Neural progenitor cell (in vitro differentiated cells): ENCODE measurements around the gene SLC38A8. TPM values are rescaled to one million over a fixed set of nuclear protein-coding genes. Genes with fewer than 3 reads are reported as not detected.

Source experiments
- DNase-seq: peaks from one replicate; pipeline ENCODE4 v3.0.0-alpha.2; 2016; ENCODE audit warnings: low spot score
- H2AFZ ChIP-seq: fragments of 200-600 bp; sonication (generic); replicated peaks from 2 replicates; pipeline ENCODE4 v1.6.1; 2016; ENCODE audit warnings: antibody characterized with exemption
- H3F3A ChIP-seq: fragments of 200-600 bp; sonication (generic); 2 replicates; pipeline ENCODE4 v1.6.1; 2016; ENCODE audit warnings: antibody characterized with exemption, low read depth
- H3K27ac ChIP-seq: fragments of 200-600 bp; sonication (generic); 2 replicates; pipeline ENCODE4 v1.5.1; 2016; ENCODE audit warnings: mild to moderate bottlenecking
- H3K27me3 ChIP-seq: fragments of 200-600 bp; sonication (generic); 2 replicates; pipeline ENCODE4 v1.6.1; 2016; ENCODE audit warnings: mild to moderate bottlenecking, moderate library complexity
- H3K36me3 ChIP-seq: fragments of 200-600 bp; sonication (generic); 2 replicates; pipeline ENCODE4 v1.5.1; 2016
- H3K4me1 ChIP-seq: fragments of 200-600 bp; sonication (generic); 2 replicates; pipeline ENCODE4 v1.6.1; 2016; ENCODE audit warnings: mixed run types
- H3K4me2 ChIP-seq: fragments of 200-600 bp; sonication (generic); 2 replicates; pipeline ENCODE4 v1.6.1; 2016
- H3K4me3 ChIP-seq: fragments of 200-600 bp; sonication (generic); 2 replicates; pipeline ENCODE4 v1.5.1; 2016
- H3K79me2 ChIP-seq: fragments of 200-600 bp; sonication (generic); 2 replicates; pipeline ENCODE4 v1.6.1; 2016; ENCODE audit warnings: low read depth
- H3K9ac ChIP-seq: fragments of 200-600 bp; sonication (generic); 2 replicates; pipeline ENCODE4 v1.6.1; 2016
- H3K9me3 ChIP-seq: fragments of 200-600 bp; sonication (generic); 2 replicates; pipeline ENCODE4 v1.5.1; 2016; ENCODE audit warnings: low read depth
- H4K20me1 ChIP-seq: fragments of 200-600 bp; sonication (generic); 2 replicates; pipeline ENCODE4 v1.6.1; 2016; ENCODE audit warnings: low read depth
- H3K27ac Mint-ChIP-seq: 3 replicates; pipeline ENCODE4 v1.8.0; 2021; ENCODE audit warnings: mixed read lengths
- H3K27me3 Mint-ChIP-seq: 2 replicates; pipeline ENCODE4 v1.8.0; 2022; ENCODE audit warnings: low read depth, mild to moderate bottlenecking, inconsistent platforms, moderate library complexity, mixed read lengths; ENCODE audit not compliant: insufficient read depth
- H3K36me3 Mint-ChIP-seq: 3 replicates; pipeline ENCODE4 v1.8.0; 2021; ENCODE audit warnings: mixed read lengths
- H3K4me1 Mint-ChIP-seq: 3 replicates; pipeline ENCODE4 v1.8.0; 2021; ENCODE audit warnings: mixed read lengths
- H3K4me3 Mint-ChIP-seq: 3 replicates; pipeline ENCODE4 v1.8.0; 2021; ENCODE audit warnings: mild to moderate bottlenecking, moderate library complexity, mixed read lengths
- H3K9me3 Mint-ChIP-seq: 3 replicates; pipeline ENCODE4 v1.8.0; 2020; ENCODE audit warnings: mixed read lengths
- EZH2 ChIP-seq: fragments of 200-600 bp; sonication (generic); IDR thresholded peaks from 2 replicates; pipeline ENCODE4 v1.6.1; 2017; ENCODE audit warnings: antibody characterized with exemption, mild to moderate bottlenecking, moderate library complexity
- EZH2phosphoT487 ChIP-seq: fragments of 200-600 bp; sonication (generic); IDR thresholded peaks from 2 replicates; pipeline ENCODE4 v1.6.1; 2017; ENCODE audit warnings: antibody characterized with exemption
- total RNA-seq: library from RNA; depleted of rRNA; stranded (reverse); fragments of >200 nt; gene quantifications from 2 replicates; pipeline ENCODE4 v1.2.3, GENCODE V29; 2015; ENCODE audit warnings: low replicate concordance
- TF ChIP-seq, protein P1 (sequence below): fragments of 200-600 bp; sonication (generic); IDR thresholded peaks from 2 replicates; pipeline ENCODE4 v1.5.1; 2017; ENCODE audit warnings: antibody characterized with exemption, mild to moderate bottlenecking

Gene SLC38A8
- total RNA-seq, 1 donor from 2014 or later = not detected

DNA sequence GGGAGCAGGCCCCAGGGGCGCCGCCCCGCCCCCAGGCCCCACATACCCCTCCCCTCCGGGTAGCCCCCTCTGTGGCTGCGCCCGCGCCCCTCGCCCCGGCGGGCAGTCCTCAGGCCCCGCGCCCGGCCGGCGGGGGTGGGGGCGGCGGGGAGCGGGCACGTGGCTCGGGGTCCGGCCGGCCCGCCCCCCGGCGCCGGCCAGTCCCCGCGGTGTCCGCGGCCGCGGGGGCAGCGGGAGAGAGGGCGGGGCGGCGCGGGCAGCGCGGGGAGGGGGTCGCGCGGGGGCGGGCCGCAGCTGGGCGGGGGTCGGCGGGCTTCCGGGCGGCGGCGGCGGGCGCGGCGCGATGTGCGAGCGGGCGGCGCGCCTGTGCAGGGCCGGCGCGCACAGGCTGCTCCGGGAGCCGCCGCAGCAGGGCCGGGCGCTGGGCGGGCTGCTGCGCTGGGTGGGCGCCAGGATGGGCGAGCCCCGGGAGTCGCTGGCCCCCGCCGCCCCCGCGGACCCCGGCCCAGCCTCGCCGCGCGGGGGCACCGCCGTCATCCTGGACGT is 74.2 kb downstream of the SLC38A8 start:
- Histone ChIP-seq H3K4me2 (peak overlapping the region; percentile 93), H3K79me2 (peaks cover 10% of the 10 kb centered on the region), H3K36me3 (no peaks in the 10 kb centered on the region), H3K27ac (no peak overlapping the region), H3K4me3 (peak overlapping the region; percentile 64), H3F3A (peaks cover 5% of the 10 kb centered on the region), H4K20me1 (no peaks in the 10 kb centered on the region), H3K4me1 (peaks cover 21% of the 10 kb centered on the region), H2AFZ (peak overlapping the region; percentile 82), H3K9ac (no peak overlapping the region), H3K27me3 (peaks cover 8% of the 10 kb centered on the region), H3K9me3 (no peaks in the 10 kb centered on the region)
- H3K27ac Mint-ChIP-seq = no peak overlapping the region
- no peak for TF ChIP-seq EZH2
- no peak for TF ChIP-seq EZH2phosphoT487
- TF ChIP-seq, protein P1, sequence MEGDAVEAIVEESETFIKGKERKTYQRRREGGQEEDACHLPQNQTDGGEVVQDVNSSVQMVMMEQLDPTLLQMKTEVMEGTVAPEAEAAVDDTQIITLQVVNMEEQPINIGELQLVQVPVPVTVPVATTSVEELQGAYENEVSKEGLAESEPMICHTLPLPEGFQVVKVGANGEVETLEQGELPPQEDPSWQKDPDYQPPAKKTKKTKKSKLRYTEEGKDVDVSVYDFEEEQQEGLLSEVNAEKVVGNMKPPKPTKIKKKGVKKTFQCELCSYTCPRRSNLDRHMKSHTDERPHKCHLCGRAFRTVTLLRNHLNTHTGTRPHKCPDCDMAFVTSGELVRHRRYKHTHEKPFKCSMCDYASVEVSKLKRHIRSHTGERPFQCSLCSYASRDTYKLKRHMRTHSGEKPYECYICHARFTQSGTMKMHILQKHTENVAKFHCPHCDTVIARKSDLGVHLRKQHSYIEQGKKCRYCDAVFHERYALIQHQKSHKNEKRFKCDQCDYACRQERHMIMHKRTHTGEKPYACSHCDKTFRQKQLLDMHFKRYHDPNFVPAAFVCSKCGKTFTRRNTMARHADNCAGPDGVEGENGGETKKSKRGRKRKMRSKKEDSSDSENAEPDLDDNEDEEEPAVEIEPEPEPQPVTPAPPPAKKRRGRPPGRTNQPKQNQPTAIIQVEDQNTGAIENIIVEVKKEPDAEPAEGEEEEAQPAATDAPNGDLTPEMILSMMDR = no peak
- DNase-seq = peak; percentile 70
- H3K36me3 Mint-ChIP-seq = no peaks in the 10 kb centered on the region
- peak overlapping the region; percentile 85 for H3K4me3 Mint-ChIP-seq
- H3K9me3 Mint-ChIP-seq = no peaks in the 10 kb centered on the region
- H3K27me3 Mint-ChIP-seq = peaks cover 6% of the 10 kb centered on the region
- H3K4me1 Mint-ChIP-seq = peaks cover 24% of the 10 kb centered on the region

DNA sequence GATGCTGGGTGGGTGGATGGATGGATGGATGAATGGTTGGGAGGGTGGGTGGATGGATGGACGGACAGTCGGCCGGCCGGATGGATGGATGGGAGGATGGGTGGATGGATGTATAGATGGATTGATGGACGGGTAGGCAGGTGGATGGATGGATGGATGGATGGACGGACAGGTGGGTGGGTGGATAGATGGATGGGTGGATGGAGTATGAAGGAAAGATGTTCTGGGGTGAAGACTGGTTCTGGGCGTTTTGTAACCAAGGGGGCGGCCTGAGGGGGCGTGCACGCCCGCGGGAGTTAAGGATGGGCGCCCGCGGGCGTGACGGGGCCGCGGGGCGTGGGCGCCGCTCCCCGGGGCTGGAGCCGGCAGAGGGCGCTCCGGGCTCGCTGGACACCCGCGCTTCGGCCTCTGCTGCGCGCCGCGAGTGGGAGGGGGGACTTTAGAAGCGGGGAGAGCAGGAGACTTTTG is 74.7 kb downstream of the SLC38A8 start, which contains the start of gene NECAB2:
TSS of gene NECAB2 (plus strand) at position 407 of the 468 bp plus-strand sequence. CDS start 405 bp downstream, outside the sequence.
- peaks cover 5% of the 10 kb centered on the region for H3F3A ChIP-seq
- no peaks in the 10 kb centered on the region for H3K9me3 Mint-ChIP-seq
- peak within 1 kb of the TSS; percentile 93 for H3K4me3 Mint-ChIP-seq
- no peaks in the 10 kb centered on the region for H3K36me3 Mint-ChIP-seq
- DNase-seq = peak; percentile 78
- no peaks in the 10 kb centered on the region for H4K20me1 ChIP-seq
- peak within 1 kb of the TSS; percentile 64 for H3K4me3 ChIP-seq
- peak within 1 kb of the TSS; percentile 82 for H2AFZ ChIP-seq
- no peak within 1 kb of the TSS for H3K9ac ChIP-seq
- H3K36me3 ChIP-seq = no peaks in the 10 kb centered on the region
- peak within 1 kb of the TSS; percentile 93 for H3K4me2 ChIP-seq
- H3K4me1 Mint-ChIP-seq = peaks cover 24% of the 10 kb centered on the region
- no peak within 1 kb of the TSS for H3K27ac Mint-ChIP-seq
- no peaks in the 10 kb centered on the region for H3K9me3 ChIP-seq
- peaks cover 10% of the 10 kb centered on the region for H3K79me2 ChIP-seq
- H3K27me3 Mint-ChIP-seq = peaks cover 6% of the 10 kb centered on the region
- peaks cover 8% of the 10 kb centered on the region for H3K27me3 ChIP-seq
- no peak for TF ChIP-seq EZH2phosphoT487
- TF ChIP-seq, protein P1 = peak; percentile 81
- no peak for TF ChIP-seq EZH2
- no peak within 1 kb of the TSS for H3K27ac ChIP-seq
- H3K4me1 ChIP-seq = peaks cover 21% of the 10 kb centered on the region

DNA sequence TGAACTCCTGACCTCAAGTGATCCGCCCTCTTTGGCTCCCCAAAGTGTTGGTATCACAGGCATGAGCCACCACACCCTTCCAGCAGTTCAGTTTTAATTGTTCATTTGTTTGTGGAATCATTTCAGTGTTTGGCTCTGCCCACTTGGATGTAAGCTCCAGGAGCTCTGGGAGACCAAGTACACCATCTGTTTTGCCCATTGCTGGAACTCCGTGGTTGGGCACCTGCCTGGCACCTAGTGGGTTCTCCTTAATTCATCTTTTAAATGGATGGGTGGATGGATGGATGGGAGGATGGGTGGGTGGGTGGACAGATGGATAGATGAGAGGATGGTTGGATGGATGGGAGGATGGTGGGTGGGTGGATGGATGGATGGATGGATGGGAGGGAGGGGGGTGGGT is 75.5 kb downstream of the SLC38A8 start:
- Mint-ChIP-seq H3K4me1 (peaks cover 24% of the 10 kb centered on the region), H3K9me3 (no peaks in the 10 kb centered on the region)
- no peaks in the 10 kb centered on the region for H3K9me3 ChIP-seq

More for the DNA sequence above, 75.5 kb downstream of the SLC38A8 start:
- H2AFZ ChIP-seq = no peak overlapping the region
- Mint-ChIP-seq H3K4me3 (no peak overlapping the region), H3K36me3 (no peaks in the 10 kb centered on the region), H3K27ac (no peak overlapping the region), H3K27me3 (peaks cover 6% of the 10 kb centered on the region)
- TF ChIP-seq EZH2phosphoT487 = no peak
- TF ChIP-seq EZH2 = no peak
- TF ChIP-seq, protein P1 = no peak
- H3K4me2 ChIP-seq = no peak overlapping the region
- H3K36me3 ChIP-seq = no peaks in the 10 kb centered on the region
- no peaks in the 10 kb centered on the region for H4K20me1 ChIP-seq
- no peak overlapping the region for H3K27ac ChIP-seq
- DNase-seq = no peak
- H3K9ac ChIP-seq = no peak overlapping the region
- no peak overlapping the region for H3K4me3 ChIP-seq
- peaks cover 21% of the 10 kb centered on the region for H3K4me1 ChIP-seq
- H3K27me3 ChIP-seq = peaks cover 8% of the 10 kb centered on the region
- peaks cover 5% of the 10 kb centered on the region for H3F3A ChIP-seq
- peaks cover 10% of the 10 kb centered on the region for H3K79me2 ChIP-seq
